OCI-LY7 (cell line): Measurements from ENCODE around the gene HTD2.

Source experiments
- CTCF ChIP-seq: fragments of 200-600 bp; sonication (generic); conservative IDR thresholded peaks from 2 replicates; pipeline ENCODE4 v1.5.1; 2014; ENCODE audit warnings: mild to moderate bottlenecking, antibody characterized with exemption, low read length, moderate library complexity, mixed read lengths
- EZH2phosphoT487 ChIP-seq: fragments of 200-600 bp; sonication (generic); IDR thresholded peaks from 2 replicates; pipeline ENCODE4 v1.6.1; 2018; ENCODE audit warnings: low read depth, borderline replicate concordance, mild to moderate bottlenecking, mixed run types, antibody characterized with exemption, low read length, moderate library complexity, mixed read lengths

DNA sequence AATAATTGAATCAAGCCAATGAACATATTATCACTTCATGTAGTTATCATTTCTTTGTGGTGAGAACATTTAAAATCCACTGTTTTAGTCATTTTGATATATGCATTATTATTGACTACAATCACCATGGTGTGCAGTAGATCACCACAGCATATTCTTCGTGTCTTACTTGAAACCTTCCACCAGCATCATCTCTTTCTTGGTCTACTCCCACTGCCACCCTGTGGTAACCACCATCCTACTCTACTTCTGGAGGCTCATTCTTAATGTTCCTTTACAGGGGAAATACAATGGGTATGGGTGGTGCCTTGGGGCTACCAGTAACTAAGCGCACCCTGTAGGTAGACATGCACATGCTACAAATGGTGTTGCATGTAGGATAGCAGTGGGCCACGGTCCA, 51.8 kb downstream of the HTD2 start:
- TF ChIP-seq CTCF (peak; percentile 55), EZH2phosphoT487 (no peak)
